H4 (cell line): ENCODE data around the gene NAALADL2. TPM values are rescaled to one million over a fixed set of nuclear protein-coding genes. Genes with fewer than 3 reads are reported as not detected.
"Not testable (repeated sequence)": the region's sequence is repeated elsewhere in the genome, so short reads cannot be mapped to it uniquely, and the experiment has no call there.

Source experiments
- DNase-seq: peaks from one replicate; pipeline ENCODE4 v3.0.0-alpha.2; 2015; ENCODE audit warnings: low spot score
- total RNA-seq: library from RNA; depleted of rRNA; stranded (reverse); fragments of >200 nt; shearing (Covaris generic); gene quantifications from 2 replicates; pipeline ENCODE4 v1.2.3, GENCODE V29; 2014

Gene NAALADL2
- total RNA-seq, 1 experiment from 2014 or later = 1.6 TPM

DNA sequence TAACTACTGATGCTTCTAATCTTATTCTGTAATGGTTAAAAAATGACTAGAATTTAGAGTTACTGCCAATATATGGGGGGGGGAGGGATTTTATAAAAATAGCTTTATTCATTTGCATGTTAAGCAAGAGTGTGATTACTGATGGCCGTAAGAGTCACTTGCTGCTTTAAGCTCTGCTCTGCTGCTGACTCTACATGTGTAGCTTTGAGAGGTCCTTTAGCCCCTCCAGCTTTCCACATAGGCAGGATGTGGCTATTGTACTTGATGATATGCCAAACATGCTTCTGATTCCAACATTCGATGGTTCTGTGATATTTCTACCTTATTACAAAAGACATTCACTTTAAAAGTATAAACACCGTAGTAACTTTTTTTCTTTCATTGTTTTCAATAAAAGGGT lies 511.3 kb downstream of the NAALADL2 start:
- not testable (repeated sequence) for DNase-seq

DNA sequence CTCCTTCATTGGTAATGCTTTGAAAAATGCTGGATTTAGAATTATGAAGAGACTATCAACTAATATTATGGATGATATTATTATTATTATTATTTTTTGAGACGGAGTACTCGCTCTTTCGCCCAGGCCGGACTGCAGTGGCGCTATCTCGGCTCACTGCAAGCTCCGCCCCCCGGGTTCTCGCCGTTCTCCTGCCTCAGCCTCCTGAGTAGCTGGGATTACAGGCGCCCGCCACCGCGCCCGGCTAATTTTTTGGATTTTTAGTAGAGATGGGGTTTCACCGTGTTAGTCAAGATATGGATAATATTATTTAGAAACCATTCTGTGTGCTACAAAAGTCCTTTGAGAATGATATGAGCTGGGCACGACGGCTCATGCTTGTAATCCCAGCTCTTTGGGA lies 512.1 kb downstream of the NAALADL2 start:
- DNase-seq = not testable (repeated sequence)

DNA sequence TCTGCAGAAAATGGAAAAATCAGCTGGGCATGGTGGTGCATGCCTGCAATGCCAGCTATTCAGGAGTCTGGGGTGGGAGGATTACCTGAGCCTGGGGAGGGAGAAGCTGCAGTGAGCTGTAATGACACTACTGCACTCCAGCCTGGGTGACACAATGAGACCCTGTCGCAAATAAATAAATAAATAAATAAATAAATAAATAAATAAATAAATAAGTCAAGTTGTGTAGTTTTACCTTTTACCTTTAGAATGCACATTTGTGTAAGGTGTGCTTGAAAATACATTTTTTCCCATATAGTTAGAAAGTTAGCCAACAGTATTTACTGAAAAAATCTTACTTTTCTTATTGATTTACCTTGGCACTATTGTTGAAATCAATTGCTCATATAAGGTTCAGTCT lies 515.6 kb downstream of the NAALADL2 start:
- no peak for DNase-seq

DNA sequence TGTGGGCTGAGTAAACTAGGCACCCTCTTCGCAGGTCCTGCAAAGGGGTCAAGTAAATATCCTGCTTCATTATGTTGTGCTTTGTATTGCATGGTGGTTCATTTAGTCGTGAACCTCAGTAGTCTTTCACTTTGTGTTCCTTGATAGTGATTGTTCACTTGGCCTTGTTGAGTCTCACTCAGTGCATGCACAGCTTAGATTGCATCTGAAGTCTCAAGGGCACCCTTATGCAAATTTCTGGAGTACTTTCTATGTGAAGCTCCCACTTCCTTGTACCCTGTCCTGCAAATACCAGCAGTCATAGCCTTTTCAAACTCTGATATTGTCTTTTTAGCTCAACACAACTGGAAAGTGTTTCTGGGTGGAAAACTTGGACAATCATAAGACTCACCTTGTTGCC lies 519.2 kb downstream of the NAALADL2 start:
- no peak for DNase-seq

DNA sequence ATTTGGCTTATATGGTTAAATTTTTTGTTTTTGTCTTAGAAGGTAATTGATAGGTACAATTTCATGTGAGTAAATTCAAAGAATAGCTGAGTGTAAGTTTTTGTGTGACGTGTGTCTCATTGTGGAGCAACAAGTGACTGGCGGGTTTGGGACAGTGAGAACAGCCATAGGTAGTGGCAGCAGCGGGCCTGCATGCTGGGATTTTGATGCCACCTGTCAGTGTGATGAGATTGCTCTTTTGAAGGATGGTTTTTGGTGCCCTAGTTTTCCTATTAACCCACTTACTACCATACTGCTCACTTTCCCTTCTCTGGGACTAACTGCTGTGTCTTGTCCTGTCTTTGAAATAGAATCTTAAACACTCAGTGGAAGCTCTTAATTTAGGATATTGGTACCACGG lies 522.6 kb downstream of the NAALADL2 start:
- no peak for DNase-seq

DNA sequence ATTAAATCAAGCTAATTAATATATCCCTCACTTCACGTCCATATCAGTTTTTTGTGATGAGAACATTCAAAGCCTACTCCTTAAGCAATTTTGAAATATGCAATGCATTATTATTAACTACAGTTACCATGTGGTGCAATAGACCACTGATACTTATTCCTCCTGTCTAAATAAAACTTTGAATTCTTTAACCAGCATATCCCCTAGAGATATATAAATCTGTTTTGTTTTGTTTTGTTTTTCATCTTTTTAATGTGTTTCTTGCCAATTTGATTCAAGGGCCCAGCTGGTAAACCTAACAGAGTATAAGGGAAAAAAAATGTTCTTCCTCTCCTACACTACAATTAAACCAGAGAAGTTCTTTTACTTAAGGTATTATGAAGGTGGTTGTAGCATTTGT lies 524.2 kb downstream of the NAALADL2 start:
- no peak for DNase-seq

DNA sequence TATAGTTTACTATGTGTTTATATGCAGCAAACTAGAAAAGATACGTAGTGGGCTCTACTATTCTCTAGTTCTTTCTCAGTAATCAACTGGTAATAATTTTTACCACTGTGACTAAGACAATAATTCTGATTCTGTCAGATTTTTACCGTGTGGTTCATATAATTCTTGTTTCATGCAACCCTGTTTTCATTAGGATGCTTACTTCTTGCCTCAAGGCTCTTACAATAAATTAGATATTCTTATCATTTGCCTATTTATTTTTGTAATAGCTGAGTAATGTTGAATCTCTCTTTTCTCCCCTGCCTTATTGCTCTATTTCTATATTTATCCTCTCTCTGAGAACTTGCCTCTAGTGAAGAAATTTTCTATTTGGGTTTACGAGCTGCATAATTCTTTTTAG lies 524.7 kb downstream of the NAALADL2 start:
- DNase-seq = no peak

DNA sequence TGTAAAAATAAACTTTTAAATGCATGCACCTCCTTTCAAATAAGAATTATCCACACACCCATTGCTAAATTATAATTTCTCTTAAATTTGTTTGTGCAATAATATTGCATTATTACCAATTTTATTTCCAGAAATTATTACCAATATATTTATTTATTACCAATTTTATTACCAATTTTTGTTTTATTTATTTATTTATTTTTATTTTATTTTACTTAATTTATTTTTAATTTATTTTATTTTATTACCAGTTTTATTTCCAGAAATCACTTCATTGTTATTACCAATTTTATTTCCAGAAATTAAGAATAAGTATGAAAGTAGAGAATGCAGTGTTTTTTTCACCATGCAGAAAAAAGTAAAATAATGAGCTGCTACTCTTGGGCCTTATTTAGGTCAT lies 525.4 kb downstream of the NAALADL2 start:
- DNase-seq = no peak

DNA sequence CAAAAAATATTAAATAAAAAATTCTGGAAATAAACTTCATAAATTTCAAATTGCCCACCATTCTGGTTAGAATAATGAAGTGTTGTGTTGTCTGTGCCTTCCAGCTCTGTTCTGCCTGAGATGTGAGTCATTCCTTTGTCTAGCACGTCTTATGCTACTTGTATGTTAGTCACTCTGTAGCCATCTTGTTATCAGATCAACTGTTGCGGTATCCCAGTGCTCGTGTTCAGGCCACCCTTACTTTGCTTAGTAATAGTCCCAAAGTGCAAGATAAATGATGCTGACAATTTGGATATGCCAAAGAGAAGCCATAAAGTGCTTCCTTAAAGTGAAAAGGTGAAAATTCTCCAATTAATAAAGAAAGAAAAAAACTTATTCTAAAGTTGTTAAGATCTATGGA lies 527.5 kb downstream of the NAALADL2 start:
- DNase-seq = peak; percentile 95

DNA sequence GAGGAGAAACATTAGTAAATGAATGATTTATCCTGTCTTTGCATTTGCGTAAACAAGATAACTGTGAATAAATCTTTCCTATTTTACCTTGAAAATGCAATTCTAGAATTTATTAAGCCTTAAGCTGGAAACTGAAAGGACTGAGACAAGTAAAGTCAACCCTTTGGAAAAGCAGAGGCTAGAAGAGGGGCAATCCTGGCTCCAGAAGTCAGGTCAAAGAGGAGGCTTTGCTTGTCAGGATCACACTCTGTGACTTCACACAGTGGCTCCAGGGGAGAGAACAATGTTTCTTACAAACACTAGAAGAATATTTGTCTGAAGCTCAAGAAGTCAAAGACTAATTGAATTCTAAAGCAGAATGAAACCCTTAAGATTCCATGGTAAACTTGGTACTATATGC lies 530.4 kb downstream of the NAALADL2 start:
- DNase-seq = no peak

DNA sequence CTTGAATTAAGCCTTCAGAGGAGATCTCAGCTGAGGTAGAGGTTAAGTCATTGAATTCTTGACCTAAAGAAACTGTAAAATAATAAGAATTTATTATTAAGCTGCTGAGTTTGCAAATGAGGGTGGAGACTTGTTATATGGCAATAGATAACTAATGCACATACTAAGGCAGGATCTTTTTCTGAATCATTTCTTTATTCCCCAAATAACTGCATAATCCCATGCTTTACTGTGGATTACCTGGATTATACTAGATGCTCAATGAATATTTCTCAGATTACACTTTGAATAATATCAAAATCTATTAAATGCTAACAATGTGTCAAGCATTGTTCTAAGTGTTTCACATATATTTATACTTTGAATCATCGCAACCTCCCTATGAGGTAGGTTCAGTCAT lies 532.5 kb downstream of the NAALADL2 start:
- DNase-seq = no peak

DNA sequence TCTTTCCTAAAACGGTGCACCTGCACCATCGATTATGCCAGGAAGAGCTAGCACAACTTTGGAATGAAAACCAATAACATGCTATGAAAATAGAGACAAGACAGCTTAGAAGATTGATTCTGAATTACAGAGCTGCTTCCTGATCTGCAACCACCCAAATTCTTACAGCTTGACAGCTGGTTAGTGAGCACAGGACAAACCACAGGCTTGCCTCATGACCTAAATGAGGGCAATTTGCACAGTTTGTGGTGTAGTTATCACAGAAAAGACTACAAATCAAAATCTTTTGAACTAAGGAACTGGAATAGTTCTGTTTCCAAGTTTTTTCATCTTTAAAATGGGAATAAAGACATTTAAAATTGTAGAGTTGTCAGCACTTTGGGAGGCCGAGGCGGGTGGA lies 533.5 kb downstream of the NAALADL2 start:
- DNase-seq = peak; percentile 56

DNA sequence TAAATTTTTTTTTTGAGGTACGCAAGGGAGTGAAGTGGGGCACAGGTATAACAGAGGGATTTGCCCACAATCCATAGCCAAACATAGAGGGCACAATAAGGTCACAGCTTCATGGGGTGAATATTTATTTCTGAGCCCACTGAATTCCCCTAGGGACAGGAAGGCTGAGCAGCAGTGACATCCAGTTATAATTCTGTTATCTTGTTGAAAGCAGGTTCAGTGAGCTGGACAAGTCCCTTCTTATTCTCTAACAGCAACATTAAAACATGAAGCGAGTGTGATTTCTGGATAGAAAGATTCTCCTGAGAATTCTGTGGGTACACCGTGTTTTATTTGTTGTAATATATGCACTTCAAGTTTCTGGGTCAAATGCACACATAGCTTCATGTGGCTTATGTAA lies 538.2 kb downstream of the NAALADL2 start:
- DNase-seq = no peak

DNA sequence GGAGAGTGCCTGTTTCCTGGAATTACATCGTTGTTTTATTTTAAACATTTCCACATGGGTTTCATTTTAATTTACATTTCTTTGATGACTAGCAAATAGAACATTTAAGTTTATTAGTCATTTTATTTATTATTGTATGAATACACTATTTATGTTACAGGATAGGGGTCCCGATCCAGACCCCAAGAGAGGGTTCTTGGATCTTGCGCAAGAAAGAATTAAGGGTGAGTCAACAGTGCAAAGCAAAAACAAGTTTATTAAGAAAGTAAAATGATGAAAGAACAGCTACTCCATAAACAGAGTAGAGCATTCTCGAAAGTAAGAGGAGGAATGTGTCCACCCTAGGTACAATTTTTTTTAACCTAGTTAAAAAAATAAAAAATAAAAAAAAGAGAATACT lies 539.5 kb downstream of the NAALADL2 start:
- DNase-seq = no peak

DNA sequence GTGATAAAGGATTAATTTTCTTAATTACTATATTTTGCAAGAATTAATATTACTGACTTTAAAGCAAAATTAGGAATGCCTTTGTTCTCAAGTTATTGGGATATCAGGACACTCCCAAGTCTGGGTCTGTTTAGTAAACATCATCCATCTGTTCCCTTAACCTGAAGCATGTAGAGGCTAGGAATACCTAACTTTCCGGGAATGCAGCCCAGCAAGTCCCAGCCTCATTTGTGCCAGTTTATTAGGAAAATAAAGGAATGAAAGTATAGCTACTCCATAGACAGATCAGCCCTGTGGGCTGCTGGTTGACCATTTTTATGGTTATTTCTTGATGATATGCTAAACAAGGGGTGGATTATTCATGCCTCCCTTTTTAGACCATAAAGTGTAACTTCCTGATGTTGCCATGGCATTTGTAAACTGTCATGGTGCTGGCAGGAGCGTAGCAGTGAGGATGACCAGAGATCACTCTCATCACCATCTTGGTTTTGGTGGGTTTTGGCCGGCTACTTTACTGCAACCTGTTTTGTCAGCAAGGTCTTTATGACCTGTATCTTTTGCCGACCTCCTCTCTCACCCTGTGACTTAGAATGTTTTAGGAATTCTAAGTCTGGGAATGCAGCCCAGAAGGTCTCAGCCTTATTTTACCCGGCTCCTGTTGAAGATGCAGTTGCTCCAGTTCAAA lies 540.2 kb downstream of the NAALADL2 start:
- no peak for DNase-seq

DNA sequence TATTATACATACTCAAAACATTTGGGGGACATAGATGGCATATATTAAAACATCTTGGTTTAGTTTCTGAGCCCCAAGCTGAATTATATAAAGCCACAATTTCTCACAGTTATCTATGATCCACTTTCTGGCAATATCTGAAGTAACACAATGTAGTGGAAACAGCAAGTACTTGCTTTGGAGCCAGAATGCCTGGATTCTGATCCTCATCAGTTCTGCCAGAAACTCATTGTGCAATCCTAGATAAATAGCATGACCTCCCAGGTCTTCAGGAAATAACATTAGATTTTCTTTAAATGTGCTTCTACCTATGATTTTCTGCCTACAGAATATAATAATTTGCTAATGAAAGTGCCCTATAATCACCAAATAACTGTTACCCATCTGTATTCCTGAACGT lies 544.9 kb downstream of the NAALADL2 start:
- no peak for DNase-seq

DNA sequence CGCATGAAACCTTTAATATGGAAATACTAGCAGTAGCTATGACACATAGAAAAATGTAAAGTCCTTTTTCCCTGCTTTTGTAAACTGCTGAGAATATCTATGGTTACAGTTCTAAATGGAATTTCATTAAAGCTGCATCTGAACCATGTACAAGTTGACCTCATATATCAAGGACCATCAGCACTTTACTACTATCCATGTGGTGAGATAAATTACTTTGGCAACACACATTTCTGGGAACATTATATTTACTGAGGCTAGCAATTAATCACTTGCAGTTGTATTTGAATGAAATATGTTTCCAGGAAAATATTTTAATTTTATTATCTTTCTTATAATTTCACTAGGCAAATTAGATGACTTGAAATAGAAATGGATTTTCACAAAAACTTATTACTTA lies 545.5 kb downstream of the NAALADL2 start:
- DNase-seq = no peak

DNA sequence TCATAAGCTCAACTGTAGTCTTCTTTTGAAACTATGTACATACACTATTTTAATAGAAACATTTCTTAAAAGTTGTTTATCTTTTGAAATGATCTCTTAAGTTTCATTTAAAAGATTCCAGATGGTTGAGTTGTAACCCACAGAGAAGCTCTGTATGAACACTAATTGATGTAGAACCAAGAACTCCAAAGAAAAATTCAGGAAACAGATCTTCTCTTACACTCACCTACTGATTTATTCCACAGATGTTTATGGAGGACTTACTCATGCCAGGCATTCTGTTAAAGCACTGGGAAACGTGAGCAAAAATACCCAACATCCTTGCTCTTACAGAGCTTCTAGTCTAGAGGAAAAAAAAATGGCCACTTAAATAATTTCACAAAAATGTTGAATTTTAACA lies 551.1 kb downstream of the NAALADL2 start:
- peak; percentile 11 for DNase-seq

DNA sequence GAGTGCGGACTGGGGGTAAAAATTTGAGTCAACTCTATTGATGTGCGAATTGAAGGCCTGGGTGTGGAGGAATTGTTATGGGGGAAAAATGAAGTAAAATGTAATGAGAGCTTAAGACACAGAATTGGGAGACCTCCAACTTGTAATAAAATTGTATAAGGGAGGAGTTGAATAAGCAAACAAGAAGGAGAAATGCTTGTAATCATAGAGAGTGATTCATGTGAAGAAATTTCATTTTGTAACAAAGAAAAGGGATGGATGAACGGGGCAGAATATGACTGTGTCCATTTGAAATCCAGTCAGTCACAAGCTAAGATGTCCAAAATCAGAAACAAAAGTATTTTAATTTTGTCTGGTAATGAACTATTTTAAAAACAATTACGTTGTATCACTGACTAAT lies 552.3 kb downstream of the NAALADL2 start:
- DNase-seq = no peak

DNA sequence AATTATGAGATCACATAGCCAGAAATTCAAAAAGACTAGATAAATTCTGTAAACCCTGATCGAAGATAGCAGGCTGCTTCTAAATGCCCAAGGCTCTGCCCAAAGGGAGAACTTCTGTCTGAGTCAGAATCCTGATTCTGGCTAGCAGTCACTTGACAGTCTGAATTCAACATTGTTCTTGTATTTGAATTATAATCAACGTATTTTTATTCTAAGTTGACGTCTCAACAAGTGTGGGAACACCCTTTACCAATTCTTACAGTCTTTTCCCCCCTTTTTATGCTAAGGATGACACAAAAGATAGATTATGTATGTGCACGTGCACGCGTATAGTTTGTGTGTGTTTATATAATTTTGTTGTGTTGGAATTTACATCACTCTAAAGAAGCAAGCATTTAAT lies 552.8 kb downstream of the NAALADL2 start:
- DNase-seq = no peak

DNA sequence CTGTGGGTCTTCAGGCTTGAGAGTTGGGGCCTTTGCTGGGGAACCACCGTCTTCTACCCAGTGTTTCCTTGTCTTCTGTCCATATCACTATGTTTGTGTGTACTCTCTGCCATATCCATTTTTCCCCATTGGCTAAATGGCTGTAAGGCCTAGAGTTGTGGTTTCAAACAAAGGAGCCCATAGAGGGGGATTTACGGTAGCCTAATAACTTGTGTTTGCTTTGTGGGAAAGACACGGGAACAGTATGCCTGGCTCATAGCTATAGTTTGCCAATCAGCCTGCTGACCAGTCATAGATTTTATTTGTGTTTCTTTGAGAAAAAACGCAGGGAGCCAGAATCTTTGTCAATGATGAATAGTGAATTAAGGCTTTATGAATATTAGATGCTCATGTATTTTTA lies 554.8 kb downstream of the NAALADL2 start:
- no peak for DNase-seq

DNA sequence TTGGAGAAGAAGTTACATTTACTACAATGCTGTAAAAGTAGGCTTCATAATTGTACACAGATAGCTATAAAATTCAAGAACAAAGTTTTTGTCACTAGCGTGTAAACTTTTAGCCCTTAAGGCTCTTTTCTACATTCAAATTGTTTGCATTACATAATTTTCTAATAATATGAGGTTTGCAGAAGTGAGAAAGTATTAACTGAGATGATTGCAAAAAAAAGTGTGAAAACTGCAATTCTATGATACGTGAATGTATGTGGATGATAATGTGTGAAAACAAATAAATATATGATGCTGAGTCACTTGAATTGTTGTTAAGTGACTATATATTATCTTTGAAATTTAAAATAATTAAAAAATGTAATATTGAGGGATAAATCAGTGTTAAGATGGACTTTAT lies 557.5 kb downstream of the NAALADL2 start:
- no peak for DNase-seq

DNA sequence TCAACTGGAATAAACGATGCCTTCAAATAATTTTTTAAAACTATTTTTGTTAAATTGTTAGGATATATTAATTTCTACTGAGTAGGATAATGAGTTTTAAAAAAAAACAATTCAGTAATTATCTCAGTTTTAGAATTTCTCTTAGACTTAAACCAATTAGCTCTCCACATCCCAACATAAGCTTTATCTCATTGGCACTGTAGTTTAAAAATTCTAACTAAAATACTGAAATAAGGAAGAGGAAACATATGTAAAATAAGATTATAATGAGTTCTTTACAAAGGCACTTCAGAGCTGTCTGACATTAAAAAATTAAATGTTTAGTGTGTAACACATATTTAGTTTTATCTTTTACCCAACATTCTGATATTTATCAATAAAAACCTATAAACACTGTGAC lies 558.3 kb downstream of the NAALADL2 start:
- no peak for DNase-seq

DNA sequence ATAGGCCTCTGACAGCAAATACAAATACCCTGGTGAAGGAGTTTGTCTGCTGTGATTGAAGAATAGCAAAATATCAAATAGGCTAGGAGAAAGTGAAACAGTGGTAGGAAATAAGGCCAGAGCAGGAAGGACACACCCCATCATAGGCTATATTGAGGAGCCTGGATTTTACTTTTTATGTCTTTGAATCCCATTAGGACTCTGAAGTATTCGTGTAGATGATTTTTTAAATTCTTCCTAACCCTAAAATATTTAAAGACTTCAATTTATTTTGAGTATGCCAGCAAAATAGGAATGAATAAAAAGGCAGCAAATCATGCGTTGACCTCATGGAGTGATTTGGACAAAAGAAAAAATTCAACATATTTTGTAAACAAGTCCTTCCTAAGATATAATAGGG lies 562.8 kb downstream of the NAALADL2 start:
- DNase-seq = no peak
